ENCODE measurements around the gene BGLAP. TPM values are rescaled to one million over a fixed set of nuclear protein-coding genes. Genes with fewer than 3 reads are reported as not detected.

Gene BGLAP
- total and polyA plus RNA-seq, 8 donors: 1.5 to 1.9 TPM; not detected in 6

DNA sequence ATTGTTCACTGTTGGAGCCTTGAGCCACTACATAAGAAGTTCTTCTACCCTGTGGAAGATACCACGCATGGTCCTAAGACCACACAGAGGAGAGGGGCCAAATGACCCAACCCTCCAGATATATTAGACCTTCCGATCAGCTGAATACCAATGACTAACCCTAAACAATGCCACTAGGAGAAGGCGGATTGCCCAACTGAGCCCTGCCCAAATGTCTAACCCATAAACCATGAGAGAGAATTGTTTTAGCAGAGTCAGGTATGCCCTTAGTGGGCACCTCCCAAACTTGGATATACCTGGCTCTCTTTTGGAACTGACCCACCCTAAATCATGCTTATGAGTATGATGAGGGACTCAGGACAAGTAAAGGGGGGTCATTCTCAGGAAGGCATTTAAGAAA lies 28.3 kb downstream of the BGLAP start:
- no peaks in the 10 kb centered on the region for H3K4me1 ChIP-seq
- intact Hi-C loops (cut with DNase I; ENCODE audit: low total_unique reads): no loop called here
- TF ChIP-seq POLR2AphosphoS5 (IDR thresholded peaks at IDR 0.05): no peak
- TF ChIP-seq EP300 (IDR thresholded peaks at IDR 0.05): no peak
- TF ChIP-seq POLR2A (IDR thresholded peaks at IDR 0.05): no peak
- H3K4me3 ChIP-seq: no peak overlapping the region
- H3K27me3 ChIP-seq: no peaks in the 10 kb centered on the region
- H3K9me3 ChIP-seq: no peaks in the 10 kb centered on the region
- peaks cover 89 to 100% (median 99%) of the 10 kb centered on the region in 4 donors for H3K36me3 ChIP-seq
- H3K27ac ChIP-seq: no peak overlapping the region
- whole genome bisulfite sequencing, 5 donors: 87 to 97% (median 96%) methylated on average over 3 of the region's 3 CpGs
- DNase-seq: no peak

GRCh38 chr1:156276532-156276931 lies 34.5 kb downstream of the BGLAP start:
- Histone ChIP-seq H3K9me3 (no peaks in the 10 kb centered on the region), H3K27me3 (no peaks in the 10 kb centered on the region), H3K4me3 (no peak overlapping the region), H3K27ac (peak overlapping the region in 2 of 5 donors; percentile 20 to 32), H3K36me3 (peaks cover 73 to 86% (median 77%) of the 10 kb centered on the region in 4 donors), H3K4me1 (peaks cover 13 to 23% (median 18%) of the 10 kb centered on the region in 4 donors)
- no peak for DNase-seq
- intact Hi-C loops (cut with DNase I; ENCODE audit: low total_unique reads): no loop called here
- TF ChIP-seq POLR2AphosphoS5 (IDR thresholded peaks at IDR 0.05) (no peak), POLR2A (IDR thresholded peaks at IDR 0.05) (no peak), EP300 (IDR thresholded peaks at IDR 0.05) (no peak), CTCF (IDR thresholded peaks at IDR 0.05) (no peak)

- Histone ChIP-seq H3K4me1 (peaks cover 17 to 27% (median 22%) of the 10 kb centered on the region in 4 donors), H3K27ac (peak overlapping the region in 2 of 5 donors; percentile 20 to 32), H3K9me3 (no peaks in the 10 kb centered on the region), H3K4me3 (no peak overlapping the region), H3K36me3 (peaks cover 69 to 82% (median 73%) of the 10 kb centered on the region in 4 donors), H3K27me3 (no peaks in the 10 kb centered on the region)
- DNase-seq: no peak
- TF ChIP-seq POLR2A (IDR thresholded peaks at IDR 0.05) (no peak), CTCF (IDR thresholded peaks at IDR 0.05) (no peak), POLR2AphosphoS5 (IDR thresholded peaks at IDR 0.05) (no peak), EP300 (IDR thresholded peaks at IDR 0.05) (no peak)
- 70 to 89% (median 86%) methylated on average over 6 of the region's 6 CpGs for WGBS, 5 donors
- intact Hi-C loops (cut with DNase I; ENCODE audit: low total_unique reads): no loop called here
These were observed 35.0 kb downstream of the BGLAP start for GRCh38 chr1:156276966-156277381.

DNA sequence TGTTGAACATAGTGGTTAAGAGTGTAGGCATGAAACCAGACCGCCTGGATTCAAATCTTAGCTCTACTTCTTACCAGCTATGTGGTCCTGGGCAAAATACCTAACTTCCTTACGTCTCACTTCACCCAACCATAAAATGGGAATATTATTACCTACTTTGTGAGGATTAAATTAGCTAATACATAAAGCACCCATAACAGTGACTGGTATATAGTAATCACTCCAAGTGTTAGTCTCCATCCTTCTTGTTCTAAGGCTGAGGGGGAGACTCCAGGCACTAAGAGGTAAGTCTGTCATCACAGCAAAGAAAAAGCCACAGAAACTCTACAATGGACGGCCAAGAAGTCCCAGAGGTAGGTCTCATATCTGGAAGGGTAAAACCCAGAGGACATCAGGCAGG lies 37.9 kb downstream of the BGLAP start:
- no peak for TF ChIP-seq CTCF (IDR thresholded peaks at IDR 0.05)
- TF ChIP-seq POLR2A (IDR thresholded peaks at IDR 0.05): no peak
- no peak for TF ChIP-seq POLR2AphosphoS5 (IDR thresholded peaks at IDR 0.05)
- TF ChIP-seq EP300 (IDR thresholded peaks at IDR 0.05): no peak
- Histone ChIP-seq H3K9me3 (no peaks in the 10 kb centered on the region), H3K27me3 (no peaks in the 10 kb centered on the region), H3K4me3 (no peak overlapping the region), H3K27ac (no peak overlapping the region), H3K36me3 (peaks cover 40 to 53% (median 44%) of the 10 kb centered on the region in 4 donors), H3K4me1 (peaks cover 24 to 48% (median 42%) of the 10 kb centered on the region in 4 donors)
- DNase-seq: no peak
- intact Hi-C loops (cut with DNase I; ENCODE audit: low total_unique reads): no loop called here
- WGBS, 5 donors: 79 to 93% (median 89%) methylated on average over 3 of the region's 3 CpGs

DNA sequence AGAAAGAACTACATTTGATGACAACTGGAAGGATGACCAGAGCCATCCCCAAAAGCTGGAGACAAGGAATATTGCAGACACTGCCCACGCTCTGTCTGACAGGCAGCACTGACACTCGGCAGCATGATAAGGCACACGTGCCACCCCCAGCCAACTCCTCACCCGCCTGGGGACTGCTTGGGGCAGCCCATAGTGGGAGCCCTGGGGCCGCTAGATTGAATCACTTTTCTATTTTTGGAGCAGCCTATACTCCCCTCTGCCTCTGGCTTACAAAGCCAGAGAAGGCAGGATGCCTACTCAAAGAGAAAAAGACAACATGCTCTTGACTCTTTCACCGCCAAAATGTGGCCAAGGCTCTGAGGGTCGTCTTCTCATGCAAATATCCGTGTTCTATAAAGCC lies 39.3 kb downstream of the BGLAP start:
- Histone ChIP-seq H3K27me3 (no peaks in the 10 kb centered on the region), H3K27ac (peak overlapping the region in 3 of 5 donors; percentile 93 to 95 (median 94)), H3K9me3 (no peaks in the 10 kb centered on the region), H3K4me1 (peaks cover 24 to 50% (median 47%) of the 10 kb centered on the region in 4 donors), H3K36me3 (peaks cover 27 to 46% (median 39%) of the 10 kb centered on the region in 4 donors), H3K4me3 (peak overlapping the region; percentile 76 to 97 (median 95))
- WGBS, 5 donors: 10 to 26% (median 13%) methylated on average over 8 of the region's 8 CpGs
- intact Hi-C loops (cut with DNase I; ENCODE audit: low total_unique reads): no loop called here
- TF ChIP-seq POLR2A (IDR thresholded peaks at IDR 0.05) (no peak), CTCF (IDR thresholded peaks at IDR 0.05) (no peak), EP300 (IDR thresholded peaks at IDR 0.05) (no peak), POLR2AphosphoS5 (IDR thresholded peaks at IDR 0.05) (no peak)
- DNase-seq: peak in 1 of 2 donors; percentile 46

Measured in stomach (tissue), 9 donors.